MM.1S (cell line): ENCODE data around the gene FOXK2.

Source experiments
- DNase-seq: peaks from one replicate; pipeline ENCODE4 v3.0.0-alpha.2; 2015
- H2AFZ ChIP-seq: fragments of 300-600 bp; sonication (generic); 2 replicates; pipeline ENCODE4 v1.6.0; 2016; ENCODE audit warnings: antibody characterized with exemption, low read length
- H3F3A ChIP-seq: fragments of 300-600 bp; sonication (generic); 2 replicates; pipeline ENCODE4 v1.6.1; 2016; ENCODE audit warnings: mild to moderate bottlenecking, antibody characterized with exemption, low read length, moderate library complexity, mixed read lengths; ENCODE audit not compliant: insufficient read depth
- H3K27ac ChIP-seq: fragments of 300-600 bp; sonication (generic); 2 replicates; pipeline ENCODE4 v1.5.1; 2016; ENCODE audit warnings: mild to moderate bottlenecking, low read length
- H3K27me3 ChIP-seq: fragments of 300-600 bp; sonication (generic); replicated peaks from 2 replicates; pipeline ENCODE4 v1.6.0; 2016; ENCODE audit warnings: low read length; ENCODE audit not compliant: insufficient read depth
- H3K36me3 ChIP-seq: fragments of 300-600 bp; sonication (generic); replicated peaks from 2 replicates; pipeline ENCODE4 v1.6.1; 2016; ENCODE audit warnings: mild to moderate bottlenecking, low read length, mixed read lengths; ENCODE audit not compliant: insufficient read depth
- H3K4me1 ChIP-seq: fragments of 300-600 bp; sonication (generic); 2 replicates; pipeline ENCODE4 v1.6.1; 2016; ENCODE audit warnings: low read length, mixed read lengths
- H3K4me2 ChIP-seq: fragments of 300-600 bp; sonication (generic); 2 replicates; pipeline ENCODE4 v1.6.0; 2016; ENCODE audit warnings: low read depth, low read length
- H3K4me3 ChIP-seq: fragments of 300-600 bp; sonication (generic); 2 replicates; pipeline ENCODE4 v1.5.1; 2016; ENCODE audit warnings: low read length, mixed read lengths
- H3K79me2 ChIP-seq: fragments of 300-600 bp; sonication (generic); 2 replicates; pipeline ENCODE4 v1.6.1; 2016; ENCODE audit warnings: mixed run types, low read length, mixed read lengths
- H3K9ac ChIP-seq: fragments of 300-600 bp; sonication (generic); 2 replicates; pipeline ENCODE4 v1.6.1; 2016; ENCODE audit warnings: low read length, mixed read lengths
- H3K9me2 ChIP-seq: fragments of 300-600 bp; sonication (generic); replicated peaks from 2 replicates; pipeline ENCODE4 v1.6.1; 2016; ENCODE audit warnings: mild to moderate bottlenecking, low read length, mixed read lengths; ENCODE audit not compliant: insufficient read depth
- H3K9me3 ChIP-seq: fragments of 300-600 bp; sonication (generic); replicated peaks from 2 replicates; pipeline ENCODE4 v1.6.1; 2016; ENCODE audit warnings: mild to moderate bottlenecking, low read length, mixed read lengths; ENCODE audit not compliant: insufficient read depth
- H4K20me1 ChIP-seq: fragments of 300-600 bp; sonication (generic); 2 replicates; pipeline ENCODE4 v1.6.1; 2016; ENCODE audit warnings: mild to moderate bottlenecking, low read length, moderate library complexity, mixed read lengths; ENCODE audit not compliant: insufficient read depth
- EZH2 ChIP-seq: fragments of 300-600 bp; sonication (generic); optimal IDR thresholded peaks from 2 replicates; pipeline ENCODE3; 2017; ENCODE audit warnings: low read depth, mild to moderate bottlenecking, antibody characterized with exemption, low read length, mixed read lengths
- EZH2phosphoT487 ChIP-seq: fragments of 300-600 bp; sonication (generic); IDR thresholded peaks from 2 replicates; pipeline ENCODE4 v1.6.1; 2018; ENCODE audit warnings: antibody characterized with exemption, low read length
- TF ChIP-seq, protein P1 (sequence below): fragments of 300-600 bp; sonication (generic); IDR thresholded peaks from 2 replicates; pipeline ENCODE4 v1.5.1; 2016; ENCODE audit warnings: antibody characterized with exemption, low read length, mixed read lengths

FOXK2 gene

DNA sequence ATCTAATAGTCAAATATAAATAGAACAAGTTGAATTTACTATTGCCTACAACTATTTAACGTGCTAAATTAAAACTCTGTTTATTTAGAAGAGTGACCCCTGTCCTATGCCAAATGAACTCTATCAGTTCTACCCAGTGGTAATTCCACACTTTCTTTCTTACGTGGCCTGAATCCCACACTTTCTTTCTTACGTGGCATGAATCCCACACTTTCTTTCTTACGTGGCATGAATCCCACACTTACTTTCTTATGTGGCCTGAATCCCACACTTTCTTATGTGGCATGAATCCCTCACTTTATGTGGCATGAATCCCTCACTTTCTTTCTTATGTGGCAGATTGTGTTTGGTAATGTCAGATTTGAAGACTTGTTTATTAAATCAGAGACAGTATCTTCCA lies 6.2 kb downstream of the FOXK2 start:
- Histone ChIP-seq H2AFZ (no peak overlapping the region), H3K4me2 (no peak overlapping the region), H3K9me3 (no peaks in the 10 kb centered on the region), H3K9ac (no peak overlapping the region), H3K79me2 (peaks cover 100% of the 10 kb centered on the region), H3F3A (peaks cover 2% of the 10 kb centered on the region; the same call in 1 of the 2 replicates), H3K36me3 (no peaks in the 10 kb centered on the region), H4K20me1 (peaks cover 59% of the 10 kb centered on the region), H3K27ac (no peak overlapping the region), H3K4me1 (0 out of 2 replicates have a peak, but pooled peaks cover 4% of the 10 kb centered on the region), H3K27me3 (no peaks in the 10 kb centered on the region), H3K4me3 (no peak overlapping the region), H3K9me2 (no peaks in the 10 kb centered on the region)
- TF ChIP-seq, protein P1, sequence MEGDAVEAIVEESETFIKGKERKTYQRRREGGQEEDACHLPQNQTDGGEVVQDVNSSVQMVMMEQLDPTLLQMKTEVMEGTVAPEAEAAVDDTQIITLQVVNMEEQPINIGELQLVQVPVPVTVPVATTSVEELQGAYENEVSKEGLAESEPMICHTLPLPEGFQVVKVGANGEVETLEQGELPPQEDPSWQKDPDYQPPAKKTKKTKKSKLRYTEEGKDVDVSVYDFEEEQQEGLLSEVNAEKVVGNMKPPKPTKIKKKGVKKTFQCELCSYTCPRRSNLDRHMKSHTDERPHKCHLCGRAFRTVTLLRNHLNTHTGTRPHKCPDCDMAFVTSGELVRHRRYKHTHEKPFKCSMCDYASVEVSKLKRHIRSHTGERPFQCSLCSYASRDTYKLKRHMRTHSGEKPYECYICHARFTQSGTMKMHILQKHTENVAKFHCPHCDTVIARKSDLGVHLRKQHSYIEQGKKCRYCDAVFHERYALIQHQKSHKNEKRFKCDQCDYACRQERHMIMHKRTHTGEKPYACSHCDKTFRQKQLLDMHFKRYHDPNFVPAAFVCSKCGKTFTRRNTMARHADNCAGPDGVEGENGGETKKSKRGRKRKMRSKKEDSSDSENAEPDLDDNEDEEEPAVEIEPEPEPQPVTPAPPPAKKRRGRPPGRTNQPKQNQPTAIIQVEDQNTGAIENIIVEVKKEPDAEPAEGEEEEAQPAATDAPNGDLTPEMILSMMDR, result no peak
- TF ChIP-seq EZH2, result no peak
- DNase-seq, result no peak

DNA sequence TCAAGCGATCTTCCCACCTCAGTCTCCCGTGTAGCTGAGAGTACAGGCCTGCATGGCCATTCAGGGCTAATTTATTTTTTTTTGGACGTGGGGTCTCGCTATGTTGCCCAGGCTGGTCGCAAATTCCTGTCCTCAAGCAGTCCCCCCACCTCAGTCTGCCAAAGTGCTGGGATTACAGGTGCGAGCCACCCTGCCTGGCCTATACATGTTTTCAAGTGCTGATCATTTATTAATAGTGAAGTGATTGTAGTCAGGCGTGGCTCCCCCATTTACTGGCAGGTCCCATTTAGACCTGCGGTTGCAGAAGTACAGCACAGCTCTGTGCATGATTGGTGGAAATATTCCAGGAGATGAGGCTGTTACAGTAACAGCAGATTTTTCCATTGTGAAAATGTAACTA lies 8.4 kb downstream of the FOXK2 start:
- no peak for DNase-seq
- TF ChIP-seq, protein P1, result no peak
- no peak overlapping the region for H3K27ac ChIP-seq
- no peaks in the 10 kb centered on the region for H3F3A ChIP-seq
- no peak overlapping the region for H3K9ac ChIP-seq
- H3K9me2 ChIP-seq, result no peaks in the 10 kb centered on the region
- H3K4me1 ChIP-seq, result no peaks in the 10 kb centered on the region
- H2AFZ ChIP-seq, result no peak overlapping the region
- H3K27me3 ChIP-seq, result no peaks in the 10 kb centered on the region
- no peaks in the 10 kb centered on the region for H3K36me3 ChIP-seq
- H3K4me3 ChIP-seq, result no peak overlapping the region
- H3K79me2 ChIP-seq, result peaks cover 100% of the 10 kb centered on the region
- no peak overlapping the region for H3K4me2 ChIP-seq
- H4K20me1 ChIP-seq, result peaks cover 67% of the 10 kb centered on the region
- H3K9me3 ChIP-seq, result no peaks in the 10 kb centered on the region

DNA sequence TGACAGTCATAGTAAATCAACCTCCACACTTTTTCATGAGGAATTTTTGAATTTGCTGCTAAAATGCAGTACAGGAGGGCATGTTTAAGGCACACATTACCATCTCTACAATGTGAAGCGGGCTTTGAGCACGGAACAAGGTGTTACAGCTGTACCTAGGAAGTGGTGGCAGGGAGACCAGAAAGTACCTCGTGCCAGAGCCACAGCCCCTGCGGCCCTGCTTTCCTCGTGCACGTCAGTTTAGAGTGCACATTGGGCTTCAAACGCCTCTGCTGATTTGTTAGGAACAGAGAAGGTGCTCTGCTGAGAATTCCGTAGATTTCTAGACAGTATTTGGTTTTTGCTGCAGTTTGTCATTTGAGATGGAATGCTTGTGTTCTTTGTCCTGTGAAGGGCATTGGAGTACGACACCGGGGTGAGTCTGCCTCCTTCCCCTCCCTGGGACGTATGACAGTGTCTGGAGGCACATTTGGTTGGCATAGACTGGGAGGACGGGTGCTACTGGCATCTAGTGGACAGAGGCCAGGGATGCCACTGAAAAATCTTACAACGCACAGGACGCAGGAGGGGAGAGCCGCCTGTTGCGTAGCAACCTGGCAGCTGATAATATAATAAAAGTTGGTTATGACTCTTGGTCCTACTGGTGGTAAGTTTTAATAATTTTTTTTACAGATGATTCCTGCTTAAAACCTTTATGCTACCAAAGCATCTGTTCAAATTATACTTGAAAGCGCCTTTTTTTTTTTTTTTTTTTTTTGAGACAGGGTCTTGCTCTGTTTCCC lies 9.1 kb downstream of the FOXK2 start:
- DNase-seq, result no peak
- Histone ChIP-seq H2AFZ (no peak overlapping the region), H3K4me3 (no peak overlapping the region), H3K9ac (no peak overlapping the region), H3K27ac (no peak overlapping the region), H3K9me2 (no peaks in the 10 kb centered on the region), H3F3A (peaks cover 4% of the 10 kb centered on the region), H3K36me3 (no peaks in the 10 kb centered on the region), H3K79me2 (peaks cover 100% of the 10 kb centered on the region), H4K20me1 (peaks cover 65% of the 10 kb centered on the region), H3K4me2 (no peak overlapping the region), H3K9me3 (no peaks in the 10 kb centered on the region), H3K27me3 (no peaks in the 10 kb centered on the region), H3K4me1 (0 out of 2 replicates have a peak, but pooled peaks cover 2% of the 10 kb centered on the region)
- TF ChIP-seq, protein P1, result 0 out of 2 replicates have a peak, but pooled peaks have one; percentile 8
- TF ChIP-seq EZH2 (no peak), EZH2phosphoT487 (no peak)
